Measurements from ENCODE around the gene TNFRSF14.

The TNFRSF14 gene

DNA sequence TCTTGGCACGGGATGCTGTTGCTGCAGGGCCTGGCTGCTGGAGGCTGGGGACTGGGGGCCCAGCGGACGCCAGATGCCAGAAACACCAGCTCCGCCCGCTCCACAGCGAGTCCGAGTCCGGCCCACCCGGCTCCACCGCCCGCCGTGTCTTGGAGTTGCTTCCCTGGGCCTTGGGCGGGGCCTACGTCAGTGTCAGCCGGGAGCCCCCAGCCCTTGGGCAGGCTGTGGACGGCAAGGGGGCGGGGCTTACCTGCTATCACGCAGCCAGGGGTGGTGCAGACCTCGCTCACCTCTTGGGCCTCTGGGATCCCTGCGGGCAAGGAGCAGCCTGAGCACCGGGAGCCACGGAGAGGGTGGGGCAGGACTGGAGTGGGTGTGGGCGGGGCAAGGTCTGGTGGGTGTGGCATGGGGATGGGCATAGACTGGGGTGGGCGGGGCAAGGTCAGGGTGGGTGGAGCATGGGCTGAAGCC is 54.9 kb downstream of the TNFRSF14 start:
- Histone ChIP-seq H3K27ac (ENCODE audit: low read depth, low read length) (no peak overlapping the region), H3K4me3 (ENCODE audit: low read length) (no peak overlapping the region), H3K27me3 (ENCODE audit: control insufficient read depth, low read length) (peaks cover 13% of the 10 kb centered on the region), H3K4me1 (ENCODE audit: control insufficient read depth, low read length) (no peaks in the 10 kb centered on the region), H3K36me3 (ENCODE audit: control insufficient read depth, low read length) (no peaks in the 10 kb centered on the region), H3K4me2 (ENCODE audit: low read length) (no peak overlapping the region), H3K9me2 (replicated peaks; ENCODE audit: control insufficient read depth, low read length) (no peaks in the 10 kb centered on the region), H4K20me1 (ENCODE audit: control insufficient read depth, insufficient read depth, low read depth, low read length) (no peaks in the 10 kb centered on the region), H3F3A (ENCODE audit: control insufficient read depth, insufficient read depth) (no peaks in the 10 kb centered on the region), H3K9me3 (ENCODE audit: control insufficient read depth, insufficient read depth, low read length) (no peaks in the 10 kb centered on the region; the same call in 1 of the 2 replicates), H3K79me2 (ENCODE audit: control insufficient read depth, low read length) (no peaks in the 10 kb centered on the region)
- no peak for TF ChIP-seq EZH2phosphoT487 (IDR thresholded peaks at IDR 0.05; ENCODE audit: borderline replicate concordance, low read length)
- TF ChIP-seq, protein P1, sequence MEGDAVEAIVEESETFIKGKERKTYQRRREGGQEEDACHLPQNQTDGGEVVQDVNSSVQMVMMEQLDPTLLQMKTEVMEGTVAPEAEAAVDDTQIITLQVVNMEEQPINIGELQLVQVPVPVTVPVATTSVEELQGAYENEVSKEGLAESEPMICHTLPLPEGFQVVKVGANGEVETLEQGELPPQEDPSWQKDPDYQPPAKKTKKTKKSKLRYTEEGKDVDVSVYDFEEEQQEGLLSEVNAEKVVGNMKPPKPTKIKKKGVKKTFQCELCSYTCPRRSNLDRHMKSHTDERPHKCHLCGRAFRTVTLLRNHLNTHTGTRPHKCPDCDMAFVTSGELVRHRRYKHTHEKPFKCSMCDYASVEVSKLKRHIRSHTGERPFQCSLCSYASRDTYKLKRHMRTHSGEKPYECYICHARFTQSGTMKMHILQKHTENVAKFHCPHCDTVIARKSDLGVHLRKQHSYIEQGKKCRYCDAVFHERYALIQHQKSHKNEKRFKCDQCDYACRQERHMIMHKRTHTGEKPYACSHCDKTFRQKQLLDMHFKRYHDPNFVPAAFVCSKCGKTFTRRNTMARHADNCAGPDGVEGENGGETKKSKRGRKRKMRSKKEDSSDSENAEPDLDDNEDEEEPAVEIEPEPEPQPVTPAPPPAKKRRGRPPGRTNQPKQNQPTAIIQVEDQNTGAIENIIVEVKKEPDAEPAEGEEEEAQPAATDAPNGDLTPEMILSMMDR (IDR thresholded peaks at IDR 0.05; ENCODE audit: low read depth, low read length, poor library complexity, severe bottlenecking) = no peak

DNA sequence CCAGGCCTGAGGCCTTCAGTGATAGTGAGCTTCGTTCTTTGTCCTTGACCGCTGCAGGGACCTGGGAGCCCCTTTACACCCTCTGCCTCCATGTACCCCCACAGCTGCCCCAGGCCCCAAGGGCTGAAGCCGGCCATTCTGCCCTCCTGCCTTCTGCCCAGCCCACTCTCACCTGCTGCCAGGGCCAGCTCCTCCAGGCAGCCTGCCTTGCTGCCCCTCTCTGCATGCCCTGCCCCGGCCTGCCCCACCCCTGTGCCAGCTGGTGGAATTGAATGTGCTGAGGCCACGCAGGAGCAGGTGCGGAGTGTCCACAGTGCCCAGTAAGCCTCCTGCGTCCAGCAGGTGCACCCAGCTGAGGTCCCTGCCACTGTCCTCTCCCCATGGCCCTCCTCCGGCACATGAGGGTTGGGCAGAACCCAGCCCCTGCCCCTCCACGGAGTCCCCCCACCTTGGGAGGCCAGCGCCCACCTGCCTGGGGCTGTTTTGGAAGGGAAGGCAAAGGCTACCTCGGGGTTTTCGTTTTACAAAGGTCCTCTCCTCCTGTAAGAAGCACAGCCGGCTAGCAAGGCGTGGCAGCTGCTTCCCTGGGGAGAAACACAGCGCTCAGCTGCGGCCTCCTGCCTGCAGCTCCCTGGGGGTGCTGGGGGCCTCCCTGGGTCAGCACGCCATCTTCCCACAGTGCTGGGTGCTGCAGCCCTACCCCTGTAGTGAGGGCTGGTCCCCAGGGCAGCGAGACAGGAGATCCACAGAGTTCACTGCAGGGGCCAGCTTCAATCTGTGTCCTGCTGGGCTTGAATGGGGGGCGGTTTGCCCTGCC is 55.7 kb downstream of the TNFRSF14 start:
- Histone ChIP-seq H3K27me3 (ENCODE audit: control insufficient read depth, low read length) (peaks cover 13% of the 10 kb centered on the region), H3K4me2 (ENCODE audit: low read length) (no peak overlapping the region), H3F3A (ENCODE audit: control insufficient read depth, insufficient read depth) (no peaks in the 10 kb centered on the region), H3K4me1 (ENCODE audit: control insufficient read depth, low read length) (no peaks in the 10 kb centered on the region), H3K4me3 (ENCODE audit: low read length) (no peak overlapping the region), H4K20me1 (ENCODE audit: control insufficient read depth, insufficient read depth, low read depth, low read length) (no peaks in the 10 kb centered on the region), H3K9me2 (replicated peaks; ENCODE audit: control insufficient read depth, low read length) (no peaks in the 10 kb centered on the region), H3K9me3 (ENCODE audit: control insufficient read depth, insufficient read depth, low read length) (no peaks in the 10 kb centered on the region; the same call in 1 of the 2 replicates), H3K27ac (ENCODE audit: low read depth, low read length) (no peak overlapping the region), H3K36me3 (ENCODE audit: control insufficient read depth, low read length) (no peaks in the 10 kb centered on the region), H3K79me2 (ENCODE audit: control insufficient read depth, low read length) (no peaks in the 10 kb centered on the region)
- TF ChIP-seq, protein P1 (IDR thresholded peaks at IDR 0.05; ENCODE audit: low read depth, low read length, poor library complexity, severe bottlenecking) = no peak
- no peak for TF ChIP-seq EZH2phosphoT487 (IDR thresholded peaks at IDR 0.05; ENCODE audit: borderline replicate concordance, low read length)

DNA sequence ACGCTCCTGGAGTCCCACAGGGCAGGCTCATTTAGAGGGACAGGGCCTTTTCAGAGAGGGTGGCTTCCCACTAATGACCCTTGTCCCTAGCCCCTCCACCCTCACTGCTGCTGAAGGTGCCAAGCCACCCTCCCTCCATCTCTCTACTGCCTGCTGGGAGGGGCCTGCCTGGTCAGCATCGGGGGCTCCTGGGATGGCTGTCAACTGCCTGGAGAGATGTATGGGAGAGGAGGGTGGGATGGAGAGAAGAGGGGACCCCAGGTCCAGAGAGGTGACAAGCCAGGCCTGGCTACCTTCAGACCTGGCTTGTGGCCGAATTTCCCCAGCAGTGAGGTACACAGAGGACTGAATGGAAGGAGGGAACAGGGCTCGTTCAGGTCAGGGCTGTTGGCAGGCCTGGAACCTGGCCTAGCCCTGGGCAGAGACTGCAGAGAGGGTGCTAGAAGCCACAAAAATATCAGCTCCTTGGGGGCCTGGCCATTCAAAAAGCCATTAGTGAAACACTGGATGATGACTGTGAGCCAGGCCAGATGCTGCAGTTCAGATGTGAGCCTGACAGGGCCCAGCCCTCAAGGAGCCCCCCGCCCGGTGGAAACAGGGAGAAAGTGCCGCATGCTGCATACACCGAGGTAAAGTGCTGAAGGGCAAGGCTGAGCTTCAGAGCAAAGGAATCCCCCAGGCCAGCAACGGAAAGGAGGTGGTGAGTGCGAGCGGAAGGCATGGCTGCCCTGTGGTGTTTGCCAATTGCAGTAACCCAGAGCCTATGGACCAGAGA is 56.6 kb downstream of the TNFRSF14 start:
- no peak overlapping the region for H3K27ac ChIP-seq (ENCODE audit: low read depth, low read length)
- H3K9me2 ChIP-seq (replicated peaks; ENCODE audit: control insufficient read depth, low read length) = no peaks in the 10 kb centered on the region
- H3K9me3 ChIP-seq (ENCODE audit: control insufficient read depth, insufficient read depth, low read length) = no peaks in the 10 kb centered on the region; the same call in 1 of the 2 replicates
- TF ChIP-seq EZH2phosphoT487 (IDR thresholded peaks at IDR 0.05; ENCODE audit: borderline replicate concordance, low read length) = no peak
- TF ChIP-seq, protein P1 (IDR thresholded peaks at IDR 0.05; ENCODE audit: low read depth, low read length, poor library complexity, severe bottlenecking) = no peak
- H3K4me2 ChIP-seq (ENCODE audit: low read length) = no peak overlapping the region
- H3K4me1 ChIP-seq (ENCODE audit: control insufficient read depth, low read length) = no peaks in the 10 kb centered on the region
- H4K20me1 ChIP-seq (ENCODE audit: control insufficient read depth, insufficient read depth, low read depth, low read length) = no peaks in the 10 kb centered on the region
- no peaks in the 10 kb centered on the region for H3F3A ChIP-seq (ENCODE audit: control insufficient read depth, insufficient read depth)
- no peak overlapping the region for H3K4me3 ChIP-seq (ENCODE audit: low read length)
- H3K36me3 ChIP-seq (ENCODE audit: control insufficient read depth, low read length) = no peaks in the 10 kb centered on the region
- H3K79me2 ChIP-seq (ENCODE audit: control insufficient read depth, low read length) = no peaks in the 10 kb centered on the region
- H3K27me3 ChIP-seq (ENCODE audit: control insufficient read depth, low read length) = peaks cover 13% of the 10 kb centered on the region

Measured in DOHH2 (cell line).